Calu3 (cell line): ENCODE data around the gene VWA8. TPM values are rescaled to one million over a fixed set of nuclear protein-coding genes. Genes with fewer than 3 reads are reported as not detected.

Experiments
- BruUV-seq: library from RNA; stranded (reverse); fragments of 400-500 nt; replicated peaks from 2 replicates; lab custom pipeline; 2021; lab: Mats Ljungman, UMichigan
- CTCF ChIA-PET: fragments of 300-600 bp; sonication (Branson Sonifier 250); formaldehyde crosslinking; loops from one replicate; lab custom pipeline; 2022; ENCODE audit warnings: antibody characterized with exemption; lab: Charles Lee
- DNase-seq: peaks from one replicate; pipeline ENCODE4 v3.0.0; 2022
- H3K27ac Mint-ChIP-seq: one replicate; pipeline ENCODE4 v1.8.0; 2022; ENCODE audit warnings: mixed read lengths; ENCODE audit not compliant: unreplicated experiment
- H3K27me3 Mint-ChIP-seq: one replicate; pipeline ENCODE4 v1.8.0; 2022; ENCODE audit warnings: mixed read lengths; ENCODE audit not compliant: unreplicated experiment
- H3K36me3 Mint-ChIP-seq: one replicate; pipeline ENCODE4 v1.8.0; 2022; ENCODE audit warnings: mild to moderate bottlenecking, moderate library complexity, mixed read lengths; ENCODE audit not compliant: insufficient read depth, unreplicated experiment
- H3K4me1 Mint-ChIP-seq: one replicate; pipeline ENCODE4 v1.8.0; 2022; ENCODE audit warnings: mild to moderate bottlenecking, low read depth, mixed read lengths; ENCODE audit not compliant: unreplicated experiment
- H3K4me3 Mint-ChIP-seq: one replicate; pipeline ENCODE4 v1.8.0; 2022; ENCODE audit warnings: mild to moderate bottlenecking, low read depth, moderate library complexity, mixed read lengths; ENCODE audit not compliant: unreplicated experiment
- H3K9me3 Mint-ChIP-seq: one replicate; pipeline ENCODE4 v1.8.0; 2022; ENCODE audit warnings: low read depth, mixed read lengths; ENCODE audit not compliant: unreplicated experiment
- intact Hi-C: fragments of 100-400 bp; cut with micrococcal nuclease; formaldehyde crosslinking; loops from one replicate; pipeline ENCODE4 v1.10.0; 2022; ENCODE audit not compliant: unreplicated experiment
- total RNA-seq: library from RNA; stranded (reverse); gene quantifications from 2 replicates; pipeline ENCODE4 v1.2.3, GENCODE V29; 2022
- TF ChIP-seq, protein P1 (sequence below): fragments of 200-600 bp; IDR thresholded peaks from one replicate; pipeline ENCODE4 v1.8.0; 2022; ENCODE audit warnings: antibody characterized with exemption; ENCODE audit not compliant: unreplicated experiment

Gene VWA8
- total RNA-seq, 1 experiment from 2014 or later = 15.2 TPM

DNA sequence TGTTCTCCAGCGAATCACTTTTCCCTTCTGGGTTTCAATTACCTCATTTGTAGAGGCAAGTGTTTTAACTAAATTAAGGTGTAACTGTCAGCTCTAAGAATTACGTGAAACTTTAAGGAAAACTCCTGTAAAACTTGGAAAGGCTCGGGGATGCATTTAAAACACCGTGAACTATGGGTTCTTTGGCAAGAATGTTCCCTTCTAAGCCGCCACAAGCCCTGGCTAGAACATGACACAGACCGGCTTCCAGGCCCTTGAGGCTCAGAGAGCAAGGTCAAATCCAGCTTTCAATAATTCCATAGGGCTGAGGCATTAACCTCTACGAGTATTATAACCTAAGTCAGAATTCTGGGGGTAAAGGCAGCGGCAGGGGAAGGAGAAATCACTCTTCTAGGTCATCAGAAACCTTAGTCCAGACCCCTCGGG, 685 bp downstream of the VWA8 start:
- peaks cover 17% of the 10 kb centered on the region for H3K4me1 Mint-ChIP-seq
- CTCF ChIA-PET = interaction anchor here (0.7 kb wide), 1 partner anchor 410 kb away, joined by 4 read pairs; no protein-coding TSS in a partner anchor
- H3K4me3 Mint-ChIP-seq = peak overlapping the region; percentile 78
- intact Hi-C loops = no loop called here
- H3K27ac Mint-ChIP-seq = no peak overlapping the region
- TF ChIP-seq, protein P1, sequence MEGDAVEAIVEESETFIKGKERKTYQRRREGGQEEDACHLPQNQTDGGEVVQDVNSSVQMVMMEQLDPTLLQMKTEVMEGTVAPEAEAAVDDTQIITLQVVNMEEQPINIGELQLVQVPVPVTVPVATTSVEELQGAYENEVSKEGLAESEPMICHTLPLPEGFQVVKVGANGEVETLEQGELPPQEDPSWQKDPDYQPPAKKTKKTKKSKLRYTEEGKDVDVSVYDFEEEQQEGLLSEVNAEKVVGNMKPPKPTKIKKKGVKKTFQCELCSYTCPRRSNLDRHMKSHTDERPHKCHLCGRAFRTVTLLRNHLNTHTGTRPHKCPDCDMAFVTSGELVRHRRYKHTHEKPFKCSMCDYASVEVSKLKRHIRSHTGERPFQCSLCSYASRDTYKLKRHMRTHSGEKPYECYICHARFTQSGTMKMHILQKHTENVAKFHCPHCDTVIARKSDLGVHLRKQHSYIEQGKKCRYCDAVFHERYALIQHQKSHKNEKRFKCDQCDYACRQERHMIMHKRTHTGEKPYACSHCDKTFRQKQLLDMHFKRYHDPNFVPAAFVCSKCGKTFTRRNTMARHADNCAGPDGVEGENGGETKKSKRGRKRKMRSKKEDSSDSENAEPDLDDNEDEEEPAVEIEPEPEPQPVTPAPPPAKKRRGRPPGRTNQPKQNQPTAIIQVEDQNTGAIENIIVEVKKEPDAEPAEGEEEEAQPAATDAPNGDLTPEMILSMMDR = no peak
- DNase-seq = no peak
- H3K36me3 Mint-ChIP-seq = peaks cover 17% of the 10 kb centered on the region
- no TSS peak for BruUV-seq
- H3K9me3 Mint-ChIP-seq = no peaks in the 10 kb centered on the region
- H3K27me3 Mint-ChIP-seq = no peaks in the 10 kb centered on the region

DNA sequence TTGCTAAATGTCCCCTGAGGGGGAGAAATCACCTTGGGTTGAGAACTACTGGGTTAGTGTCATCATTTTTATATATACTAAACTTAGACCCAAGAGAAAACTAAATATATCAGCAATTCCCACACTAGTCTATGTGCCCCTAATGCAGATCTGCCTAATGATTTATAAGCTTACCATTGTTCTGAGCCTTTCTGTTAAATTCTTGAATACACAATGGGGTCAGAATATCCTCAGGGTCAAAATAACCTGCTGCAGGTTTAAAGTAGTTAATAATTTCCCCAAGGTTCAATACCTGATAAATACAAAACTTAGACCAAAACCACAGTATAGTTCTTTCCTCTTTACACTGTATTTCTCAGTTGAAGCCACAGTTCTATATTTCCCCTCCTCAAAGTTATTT, 4.6 kb downstream of the VWA8 start:
- DNase-seq = no peak
- Mint-ChIP-seq H3K27ac (no peak overlapping the region), H3K27me3 (no peaks in the 10 kb centered on the region), H3K9me3 (no peaks in the 10 kb centered on the region), H3K4me3 (no peak overlapping the region), H3K4me1 (peaks cover 37% of the 10 kb centered on the region), H3K36me3 (peaks cover 15% of the 10 kb centered on the region)
- BruUV-seq = no TSS peak
- TF ChIP-seq, protein P1 = no peak
- intact Hi-C loops = loop anchor here (5.0 kb wide), 1 partner anchor 86 kb away; no protein-coding TSS in a partner anchor
- CTCF ChIA-PET = no interaction called here

DNA sequence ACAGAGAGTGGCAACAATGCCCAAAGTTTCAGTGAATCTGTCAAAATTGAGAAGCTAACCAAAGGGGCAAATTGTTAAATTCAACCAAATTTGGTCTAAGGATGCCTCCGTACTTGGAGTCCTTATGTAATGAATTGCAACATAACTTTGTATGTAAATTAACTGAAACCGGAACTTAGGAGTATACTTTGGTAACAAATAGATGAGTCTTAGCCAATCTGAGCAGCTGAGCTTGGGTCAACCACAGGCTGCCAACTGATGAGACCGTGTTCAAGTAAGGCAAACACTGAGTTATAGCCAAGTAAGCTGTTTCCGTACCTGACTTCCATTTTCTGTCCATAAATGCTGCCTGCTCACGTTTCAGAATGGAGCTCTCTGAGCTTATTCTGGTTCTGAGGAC, 5.3 kb downstream of the VWA8 start:
- no peaks in the 10 kb centered on the region for H3K27me3 Mint-ChIP-seq
- H3K27ac Mint-ChIP-seq = no peak overlapping the region
- peaks cover 37% of the 10 kb centered on the region for H3K4me1 Mint-ChIP-seq
- H3K36me3 Mint-ChIP-seq = peaks cover 8% of the 10 kb centered on the region
- no peaks in the 10 kb centered on the region for H3K9me3 Mint-ChIP-seq
- TF ChIP-seq, protein P1 = no peak
- no TSS peak for BruUV-seq
- intact Hi-C loops = loop anchor here (5.0 kb wide), 1 partner anchor 87 kb away; no protein-coding TSS in a partner anchor
- CTCF ChIA-PET = interaction anchor here (0.6 kb wide), 1 partner anchor 55 kb away, joined by 5 read pairs; no protein-coding TSS in a partner anchor
- no peak for DNase-seq
- no peak overlapping the region for H3K4me3 Mint-ChIP-seq

DNA sequence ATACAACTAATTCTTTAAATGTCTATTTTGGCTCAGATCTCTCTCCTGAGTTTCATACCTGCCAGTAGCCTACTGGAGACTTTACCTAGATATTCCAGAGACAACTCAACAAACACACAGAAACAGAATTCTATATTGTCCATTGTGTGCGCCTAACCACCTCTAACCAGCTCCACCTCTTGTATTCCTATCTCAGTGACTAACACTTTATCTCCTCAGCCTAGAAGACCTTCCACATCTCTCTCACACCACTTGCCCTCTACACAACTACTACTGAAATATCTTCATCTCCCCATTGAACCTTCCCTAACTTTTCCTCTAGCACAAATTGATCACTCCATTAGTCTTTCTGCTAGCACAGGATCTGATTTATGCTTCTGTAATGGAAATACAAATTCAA, 6.7 kb downstream of the VWA8 start:
- no peak for DNase-seq
- no peaks in the 10 kb centered on the region for H3K27me3 Mint-ChIP-seq
- no TSS peak for BruUV-seq
- TF ChIP-seq, protein P1 = no peak
- no peaks in the 10 kb centered on the region for H3K36me3 Mint-ChIP-seq
- peaks cover 29% of the 10 kb centered on the region for H3K4me1 Mint-ChIP-seq
- no peaks in the 10 kb centered on the region for H3K9me3 Mint-ChIP-seq
- intact Hi-C loops = no loop called here
- H3K27ac Mint-ChIP-seq = no peak overlapping the region
- H3K4me3 Mint-ChIP-seq = no peak overlapping the region
- CTCF ChIA-PET = interaction anchor here (0.7 kb wide), 1 partner anchor 88 kb away, joined by 6 read pairs; no protein-coding TSS in a partner anchor
